IPS-15b (cell line): ENCODE measurements around the gene MAPKAP1.

Experiments
- H3K27me3 ChIP-seq: one replicate; pipeline ENCODE4 v1.6.1; 2013; ENCODE audit warnings: low read length; ENCODE audit not compliant: control insufficient read depth, insufficient read depth
- H3K36me3 ChIP-seq: one replicate; pipeline ENCODE4 v1.6.1; 2013; ENCODE audit warnings: low read length; ENCODE audit not compliant: control insufficient read depth, insufficient read depth
- H3K4me1 ChIP-seq: one replicate; pipeline ENCODE4 v1.6.1; 2013; ENCODE audit warnings: mild to moderate bottlenecking, low read length; ENCODE audit not compliant: control insufficient read depth, insufficient read depth
- H3K4me3 ChIP-seq: one replicate; pipeline ENCODE4 v1.5.1; 2013; ENCODE audit warnings: low read depth, low read length
- H3K9ac ChIP-seq: one replicate; pipeline ENCODE4 v1.6.1; 2013; ENCODE audit warnings: low read depth, mild to moderate bottlenecking, low read length
- H3K9me3 ChIP-seq: one replicate; pipeline ENCODE4 v1.6.1; 2013; ENCODE audit warnings: mild to moderate bottlenecking, low read length; ENCODE audit not compliant: control insufficient read depth, insufficient read depth

Gene MAPKAP1

GRCh38 chr9:125537442-125538091, 169.4 kb downstream of the MAPKAP1 start:
- H3K4me1 ChIP-seq: no peaks in the 10 kb centered on the region
- no peak overlapping the region for H3K9ac ChIP-seq
- H3K9me3 ChIP-seq: no peaks in the 10 kb centered on the region
- H3K4me3 ChIP-seq: no peak overlapping the region
- H3K36me3 ChIP-seq: no peaks in the 10 kb centered on the region
- no peaks in the 10 kb centered on the region for H3K27me3 ChIP-seq

- no peak overlapping the region for H3K9ac ChIP-seq
- no peaks in the 10 kb centered on the region for H3K4me1 ChIP-seq
- H3K4me3 ChIP-seq: no peak overlapping the region
- no peaks in the 10 kb centered on the region for H3K36me3 ChIP-seq
- H3K9me3 ChIP-seq: no peaks in the 10 kb centered on the region
- H3K27me3 ChIP-seq: no peaks in the 10 kb centered on the region
Measured at GRCh38 chr9:125536776-125537175, 170.2 kb downstream of the MAPKAP1 start.

- no peaks in the 10 kb centered on the region for H3K36me3 ChIP-seq
Measured at GRCh38 chr9:125536167-125536772, 170.7 kb downstream of the MAPKAP1 start.

GRCh38 chr9:125534971-125535701, 171.9 kb downstream of the MAPKAP1 start:
- no peaks in the 10 kb centered on the region for H3K36me3 ChIP-seq

More at GRCh38 chr9:125536167-125536772, 170.7 kb downstream of the MAPKAP1 start:
- H3K9me3 ChIP-seq: no peaks in the 10 kb centered on the region
- H3K9ac ChIP-seq: no peak overlapping the region
- H3K4me1 ChIP-seq: no peaks in the 10 kb centered on the region
- H3K27me3 ChIP-seq: no peaks in the 10 kb centered on the region
- H3K4me3 ChIP-seq: no peak overlapping the region

GRCh38 chr9:125532812-125533594, 174.0 kb downstream of the MAPKAP1 start:
- H3K9me3 ChIP-seq: no peaks in the 10 kb centered on the region
- H3K9ac ChIP-seq: no peak overlapping the region
- H3K4me1 ChIP-seq: no peaks in the 10 kb centered on the region
- no peak overlapping the region for H3K4me3 ChIP-seq
- H3K27me3 ChIP-seq: no peaks in the 10 kb centered on the region
- H3K36me3 ChIP-seq: no peaks in the 10 kb centered on the region

More at GRCh38 chr9:125534971-125535701, 171.9 kb downstream of the MAPKAP1 start:
- Histone ChIP-seq H3K9ac (no peak overlapping the region), H3K4me3 (no peak overlapping the region), H3K9me3 (no peaks in the 10 kb centered on the region), H3K27me3 (no peaks in the 10 kb centered on the region), H3K4me1 (no peaks in the 10 kb centered on the region)

GRCh38 chr9:125532412-125532811, 174.6 kb downstream of the MAPKAP1 start:
- Histone ChIP-seq H3K9ac (no peak overlapping the region), H3K4me1 (no peaks in the 10 kb centered on the region), H3K9me3 (no peaks in the 10 kb centered on the region), H3K27me3 (no peaks in the 10 kb centered on the region), H3K36me3 (no peaks in the 10 kb centered on the region), H3K4me3 (no peak overlapping the region)

GRCh38 chr9:125529589-125530515, 177.2 kb downstream of the MAPKAP1 start:
- no peaks in the 10 kb centered on the region for H3K36me3 ChIP-seq
- H3K27me3 ChIP-seq: no peaks in the 10 kb centered on the region
- H3K4me1 ChIP-seq: peaks cover 3% of the 10 kb centered on the region
- H3K4me3 ChIP-seq: no peak overlapping the region
- H3K9me3 ChIP-seq: no peaks in the 10 kb centered on the region
- H3K9ac ChIP-seq: no peak overlapping the region

- Histone ChIP-seq H3K9ac (no peak overlapping the region), H3K36me3 (no peaks in the 10 kb centered on the region), H3K9me3 (no peaks in the 10 kb centered on the region), H3K4me1 (peaks cover 10% of the 10 kb centered on the region), H3K4me3 (no peak overlapping the region), H3K27me3 (no peaks in the 10 kb centered on the region)
Measured at GRCh38 chr9:125529107-125529506, 177.9 kb downstream of the MAPKAP1 start.

- H3K27me3 ChIP-seq: no peaks in the 10 kb centered on the region
- no peaks in the 10 kb centered on the region for H3K36me3 ChIP-seq
- no peak overlapping the region for H3K4me3 ChIP-seq
- H3K4me1 ChIP-seq: peaks cover 14% of the 10 kb centered on the region
- H3K9me3 ChIP-seq: no peaks in the 10 kb centered on the region
- no peak overlapping the region for H3K9ac ChIP-seq
Measured at GRCh38 chr9:125527471-125528002, 179.5 kb downstream of the MAPKAP1 start.

GRCh38 chr9:125525921-125526631, 180.9 kb downstream of the MAPKAP1 start:
- Histone ChIP-seq H3K9me3 (no peaks in the 10 kb centered on the region), H3K27me3 (no peaks in the 10 kb centered on the region), H3K36me3 (no peaks in the 10 kb centered on the region), H3K9ac (no peak overlapping the region), H3K4me3 (no peak overlapping the region), H3K4me1 (peaks cover 14% of the 10 kb centered on the region)
